HepG2 (cell line): ENCODE data around the gene C1S. TPM values are rescaled to one million over a fixed set of nuclear protein-coding genes. Genes with fewer than 3 reads are reported as not detected.

Source experiments
- ATAC-seq: fragments of 200-7000 bp; cut with Tn5 transposase; 3 replicates; pipeline ENCODE4 v1.9.1; 2020; ENCODE audit warnings: mild to moderate bottlenecking, moderate library complexity
- BruUV-seq: library from RNA; stranded (reverse); fragments of 400-500 nt; replicated peaks from 2 replicates; lab custom pipeline; 2021; lab: Mats Ljungman, UMichigan
- CTCF ChIA-PET: fragments of 300-600 bp; formaldehyde crosslinking; extraction: SDS; loops from one replicate; lab custom pipeline; 2021; ENCODE audit warnings: low total read pairs, inconsistent platforms, low intra/inter-chr PET ratio; lab: Yijun Ruan, JAX
- POLR2A ChIA-PET: fragments of 350-600 bp; sonication (Branson Sonifier 250); formaldehyde crosslinking; loops from one replicate; lab custom pipeline; 2020; ENCODE audit warnings: antibody characterized with exemption, inconsistent platforms; lab: Yijun Ruan, JAX
- DNase-seq: peaks from one replicate; pipeline ENCODE4 v3.0.0-alpha.2; 2015; ENCODE audit warnings: low spot score
- FAIRE-seq: peaks from 3 replicates; lab custom pipeline; 2011; peaks lifted over from hg19 to GRCh38; lab: Jason Lieb, UNC
- H2AFZ ChIP-seq: one replicate; pipeline ENCODE4 v1.6.1; 2011; ENCODE audit warnings: low read length, inconsistent platforms
- H3K27ac ChIP-seq: fragments of 300-600 bp; 3 replicates; pipeline ENCODE4 v1.8.0; 2011; ENCODE audit warnings: mixed run types, mild to moderate bottlenecking, mixed read lengths, low read length, inconsistent platforms; ENCODE audit not compliant: insufficient read depth; ENCODE audit errors: extremely low read length
- H3K27me3 ChIP-seq, 2 experiments: fragments of 200-600 bp in 1 of 2; 2 replicates in 1 of 2; 3 replicates in 1 of 2; pipeline versions ENCODE4 v1.6.0 to v1.8.0; 2011; ENCODE audit warnings: low read length in 2 of 2, mild to moderate bottlenecking in 2 of 2, moderate library complexity in 2 of 2, inconsistent platforms in 1 of 2; ENCODE audit not compliant: insufficient read depth in 2 of 2, control insufficient read depth in 1 of 2
- H3K36me3 ChIP-seq, 2 experiments: fragments of 200-600 bp in 1 of 2; replicated peaks in 1 of 2; 2 replicates in 1 of 2; 3 replicates in 1 of 2; pipeline versions ENCODE4 v1.5.1 to v1.8.0; 2011; ENCODE audit warnings: low read length in 2 of 2, inconsistent platforms in 1 of 2; ENCODE audit not compliant: insufficient read depth in 2 of 2, control insufficient read depth in 1 of 2
- H3K4me1 ChIP-seq: 2 replicates; pipeline ENCODE4 v1.5.1; 2012; ENCODE audit warnings: low read length, inconsistent platforms; ENCODE audit not compliant: insufficient read depth
- H3K4me2 ChIP-seq: 2 replicates; pipeline ENCODE4 v1.6.0; 2011; ENCODE audit warnings: low read depth, low read length, inconsistent platforms
- H3K4me3 ChIP-seq, 3 experiments: fragments of 200-600 bp in 1 of 3; sonication (generic), shearing (Covaris generic) in 1 of 3; replicated peaks in 1 of 3; 2 replicates each; pipeline ENCODE4 v1.5.1; 2011 to 2016; ENCODE audit warnings: low read length in 3 of 3, inconsistent platforms in 2 of 3, low read depth in 2 of 3, mild to moderate bottlenecking in 2 of 3, control low read depth in 1 of 3, mixed read lengths in 1 of 3; ENCODE audit not compliant: insufficient read depth in 1 of 3
- H3K79me2 ChIP-seq: one replicate; pipeline ENCODE4 v1.6.1; 2011; ENCODE audit warnings: low read length, inconsistent platforms; ENCODE audit not compliant: insufficient read depth
- H3K9ac ChIP-seq: 2 replicates; pipeline ENCODE4 v1.6.0; 2011; ENCODE audit warnings: mild to moderate bottlenecking, low read depth, low read length, inconsistent platforms; ENCODE audit not compliant: insufficient read depth
- H3K9me3 ChIP-seq: 2 replicates; pipeline ENCODE4 v1.5.1; 2012; ENCODE audit warnings: mild to moderate bottlenecking, low read length
- H4K20me1 ChIP-seq: 2 replicates; pipeline ENCODE4 v1.6.0; 2011; ENCODE audit warnings: inconsistent platforms, mild to moderate bottlenecking, low read length, moderate library complexity; ENCODE audit not compliant: insufficient read depth
- HNRNPLL ChIP-seq: fragments of 200-400 bp; formaldehyde crosslinking; IDR thresholded peaks from 2 replicates; pipeline ENCODE4 v1.6.1; 2017; ENCODE audit warnings: mild to moderate bottlenecking, low read depth, low read length; ENCODE audit not compliant: poor library complexity, severe bottlenecking
- IKZF5 ChIP-seq: IDR thresholded peaks from 2 replicates; pipeline ENCODE4 v1.6.1; 2018; ENCODE audit warnings: missing genetic modification reagents, mild to moderate bottlenecking, missing compliant biosample characterization
- ZNF34 ChIP-seq: sonication (generic); formaldehyde crosslinking; IDR thresholded peaks from 2 replicates; pipeline ENCODE4 v1.4.0; 2020; ENCODE audit warnings: mild to moderate bottlenecking, missing genetic modification reagents, borderline replicate concordance
- ZNF407 ChIP-seq: sonication (generic); formaldehyde crosslinking; IDR thresholded peaks from one replicate; pipeline ENCODE4 v1.5.1; 2020; ENCODE audit warnings: mild to moderate bottlenecking, missing genetic modification reagents; ENCODE audit errors: not compliant biosample characterization
- ZNF550 ChIP-seq: sonication (generic); formaldehyde crosslinking; IDR thresholded peaks from 2 replicates; pipeline ENCODE4 v1.4.0; 2020; ENCODE audit warnings: mild to moderate bottlenecking, missing genetic modification reagents, borderline replicate concordance
- ZNF629 ChIP-seq: sonication (generic); formaldehyde crosslinking; conservative IDR thresholded peaks from 2 replicates; pipeline ENCODE4 v1.5.0; 2020; ENCODE audit warnings: missing genetic modification reagents
- ZNF839 ChIP-seq: sonication (generic); formaldehyde crosslinking; IDR thresholded peaks from 2 replicates; pipeline ENCODE4 v1.4.0; 2020; ENCODE audit warnings: missing genetic modification reagents, mild to moderate bottlenecking, borderline replicate concordance
- ZSCAN29 ChIP-seq: sonication (generic); formaldehyde crosslinking; conservative IDR thresholded peaks from 2 replicates; pipeline ENCODE4 v1.4.0; 2020; ENCODE audit warnings: mild to moderate bottlenecking, missing genetic modification reagents
- WGBS: methylation state at CpG from one replicate; pipeline ENCODE4 v1.1.6; 2017; ENCODE audit warnings: low lambda C conversion rate; 5-methylcytosine and 5-hydroxymethylcytosine counted together
- in situ Hi-C: cut with HindIII; loops from 2 replicates; pipeline ENCODE4 v1.10.0; 2017; ENCODE audit warnings: low pct_unique_long_range_greater_than_20kb; ENCODE audit not compliant: extremely low pct_ligation_motif_present
- intact Hi-C: fragments of 100-400 bp; cut with micrococcal nuclease; formaldehyde crosslinking; loops from one replicate; pipeline ENCODE4 v1.10.0; 2022; ENCODE audit not compliant: unreplicated experiment
- polyA plus RNA-seq, 8 experiments: library from polyadenylated mRNA; depleted of rRNA in 3 of 8; stranded (reverse) in 7 of 8; unstranded in 1 of 8; fragments of >200 nt; fragmentation: Illumina TruSeq in 4 of 8; extraction: Trizol in 4 of 8; gene quantifications; 2 replicates each; pipeline versions ENCODE4 v1.2.1 to v1.2.3, GENCODE V29; 2011 to 2016; ENCODE audit warnings: low read depth in 4 of 8, missing spikeins in 1 of 8, mixed read lengths in 1 of 8; ENCODE audit not compliant: insufficient read depth in 1 of 8
- total RNA-seq, 5 experiments: library from RNA; depleted of rRNA; stranded (reverse); fragments of >200 nt; fragmentation: Illumina TruSeq; extraction: Trizol; gene quantifications; 2 replicates each; pipeline ENCODE4 v1.2.3, GENCODE V29; 2016; ENCODE audit warnings: low read depth in 1 of 5

Gene C1S
- total and polyA plus RNA-seq, 2 of the 13 experiments (the other 11 are each of a cell fraction or from before 2014, with no cell fraction given): 14.5 to 18.2 TPM

GRCh38 chr12:7114851-7115250 lies 54.3 kb downstream of the C1S start:
- in situ Hi-C loops: loop anchor here (10.0 kb wide), 2 partner anchors 50 to 170 kb away; partner anchors contain the start of genes C12orf57, C1S and RNU7-1
- no peak overlapping the region for H3K4me2 ChIP-seq
- H3K9me3 ChIP-seq: no peaks in the 10 kb centered on the region
- DNase-seq (no peak), ATAC-seq (no peak), FAIRE-seq (no peak)
- WGBS: 94% methylated on average over 6 of the region's 6 CpGs
- no peaks in the 10 kb centered on the region for H4K20me1 ChIP-seq
- H3K4me1 ChIP-seq: peaks cover 20% of the 10 kb centered on the region
- no TSS peak for BruUV-seq
- intact Hi-C loops: loop anchor here (5.0 kb wide), 1 partner anchor 188 kb away; the partner anchor contains the start of gene ATN1
- peaks cover 3 to 5% of the 10 kb centered on the region in 2 experiments; a peak in 4 of 5 replicates for H3K36me3 ChIP-seq
- ChIA-PET POLR2A (no interaction called here), CTCF (no interaction called here)
- H2AFZ ChIP-seq: no peak overlapping the region
- no peak overlapping the region for H3K4me3 ChIP-seq
- TF ChIP-seq ZNF629 (0 out of 2 replicates have a peak, but pooled peaks have one; percentile 6), IKZF5 (CRISPR knock-in tag) (no peak), ZNF550 (CRISPR knock-in tag) (no peak)
- H3K9ac ChIP-seq: no peak overlapping the region
- H3K27ac ChIP-seq: no peak overlapping the region
- H3K79me2 ChIP-seq: no peaks in the 10 kb centered on the region
- H3K27me3 ChIP-seq: no peaks in the 10 kb centered on the region

- intact Hi-C loops: no loop called here
- ATAC-seq (no peak), FAIRE-seq (no peak), DNase-seq (no peak)
- H3K4me1 ChIP-seq: peaks cover 15% of the 10 kb centered on the region
- H4K20me1 ChIP-seq: no peaks in the 10 kb centered on the region
- H3K9ac ChIP-seq: no peak overlapping the region
- CTCF ChIA-PET: no interaction called here
- in situ Hi-C loops: loop anchor here (10.0 kb wide), 2 partner anchors 51 to 171 kb away; partner anchors contain the start of genes C12orf57, C1S and RNU7-1
- H3K27ac ChIP-seq: no peak overlapping the region
- no peaks in the 10 kb centered on the region for H3K27me3 ChIP-seq
- no peak overlapping the region for H3K4me2 ChIP-seq
- POLR2A ChIA-PET: no interaction called here
- WGBS: 89% methylated on average over 3 of the region's 3 CpGs
- BruUV-seq: no TSS peak
- H3K79me2 ChIP-seq: no peaks in the 10 kb centered on the region
- H2AFZ ChIP-seq: no peak overlapping the region
- H3K36me3 ChIP-seq: peaks cover 3 to 7% of the 10 kb centered on the region in 2 experiments; a peak in 3 of 5 replicates
- no peaks in the 10 kb centered on the region for H3K9me3 ChIP-seq
- no peak overlapping the region for H3K4me3 ChIP-seq
- TF ChIP-seq ZNF839 (CRISPR knock-in tag): no peak
- TF ChIP-seq ZNF407 (CRISPR knock-in tag): no peak
- TF ChIP-seq ZNF34: no peak
- no peak for TF ChIP-seq ZSCAN29 (CRISPR knock-in tag)
- no peak for TF ChIP-seq HNRNPLL
Measured at GRCh38 chr12:7116196-7116595, 55.7 kb downstream of the C1S start.
